GM18861 (cell line): Measurements from ENCODE around the gene NUAK1.

Experiments
- ATAC-seq: cut with Tn5 transposase; IDR thresholded peaks from one replicate; pipeline ENCODE4 v1.9.1; 2021; ENCODE audit not compliant: unreplicated experiment

NUAK1 gene

DNA sequence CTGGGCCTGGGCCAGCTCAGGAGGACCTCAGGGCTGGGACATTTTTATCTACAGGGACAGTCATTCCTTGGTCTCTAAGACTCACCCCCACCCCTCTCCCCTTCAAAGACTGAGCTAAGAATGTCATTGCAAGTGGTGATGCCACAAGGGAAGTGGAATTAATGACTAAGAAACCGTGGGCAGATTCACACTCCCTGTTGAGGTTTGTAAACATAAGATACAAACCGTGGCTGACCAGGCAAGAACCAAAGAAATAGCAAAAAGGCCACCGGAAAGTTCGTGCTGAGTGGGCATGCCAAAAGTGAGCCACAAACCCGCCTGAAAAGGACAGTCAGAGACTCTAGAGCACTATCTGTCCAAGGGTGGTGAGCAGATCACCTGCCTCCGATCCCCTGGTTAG, 25.7 kb downstream of the NUAK1 start:
- ATAC-seq = no peak

- ATAC-seq = no peak
These were observed 26.5 kb downstream of the NUAK1 start for GRCh38 chr12:106112145-106112821.

GRCh38 chr12:106110626-106111300, 28.0 kb downstream of the NUAK1 start:
- ATAC-seq = no peak

- no peak for ATAC-seq
These were observed 29.4 kb downstream of the NUAK1 start for GRCh38 chr12:106109168-106109910.

GRCh38 chr12:106108185-106108835, 30.4 kb downstream of the NUAK1 start:
- ATAC-seq = no peak

GRCh38 chr12:106107566-106107965, 31.2 kb downstream of the NUAK1 start:
- no peak for ATAC-seq

DNA sequence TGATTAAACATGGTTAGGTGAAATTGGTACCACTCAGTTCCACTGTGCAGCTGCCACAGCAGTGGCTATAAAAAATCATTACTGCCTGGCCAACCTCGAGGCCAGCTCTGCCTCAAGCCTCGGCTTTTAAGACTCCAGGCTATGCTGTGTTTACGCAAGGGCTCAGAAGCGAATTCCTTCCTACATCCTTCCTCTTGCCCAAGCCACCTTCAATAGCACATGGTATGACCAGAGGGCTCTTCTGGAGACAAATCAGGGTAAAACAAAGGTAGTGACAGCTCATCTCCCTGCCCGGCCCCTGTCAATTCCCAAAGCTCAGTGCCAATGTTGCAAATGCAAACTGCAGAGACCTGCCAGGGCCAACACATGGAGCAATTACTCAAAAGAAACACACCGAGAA, 31.9 kb downstream of the NUAK1 start:
- no peak for ATAC-seq

DNA sequence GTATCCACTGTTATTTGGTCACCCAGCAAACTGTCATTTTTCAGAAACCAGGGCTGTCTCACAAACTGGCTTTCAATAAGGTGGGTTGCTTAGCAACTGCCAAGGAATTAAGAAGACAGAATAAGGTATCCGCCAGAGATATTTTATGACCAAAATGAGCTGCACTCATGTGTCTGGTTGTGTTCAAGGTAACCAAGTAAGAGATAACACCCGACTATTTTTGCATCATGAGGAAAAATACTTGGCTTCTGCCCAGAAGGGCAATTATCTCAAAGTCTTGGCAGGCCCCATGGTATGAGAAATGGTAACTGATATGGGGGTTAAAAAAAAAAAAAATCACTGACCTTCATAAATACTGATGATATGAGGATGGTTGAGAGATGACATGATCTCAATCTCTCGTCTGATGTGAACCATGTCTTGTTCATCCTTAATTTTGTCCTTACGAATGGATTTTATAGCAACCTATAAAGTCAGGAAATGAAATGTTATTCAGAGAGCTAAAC, 32.6 kb downstream of the NUAK1 start:
- ATAC-seq = no peak

DNA sequence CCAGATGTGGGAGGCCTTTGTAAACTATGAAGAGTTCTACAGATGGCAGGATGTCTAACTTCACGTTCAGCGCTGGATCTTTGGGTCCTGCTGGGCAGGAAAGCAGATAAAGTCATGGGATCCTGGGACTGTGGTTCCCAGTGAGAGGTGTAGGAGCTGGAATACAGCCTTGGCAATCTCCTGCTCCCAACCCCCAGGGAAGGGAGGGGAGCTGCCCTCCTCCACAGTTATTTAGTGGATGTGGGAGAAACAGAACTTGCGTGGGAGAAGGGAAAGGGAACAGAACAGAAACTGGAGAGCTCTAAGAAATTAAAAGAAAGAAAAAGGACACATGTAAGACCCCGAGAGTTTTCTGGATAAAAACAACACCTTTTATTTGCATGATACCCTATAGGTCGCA, 37.0 kb downstream of the NUAK1 start:
- no peak for ATAC-seq

GRCh38 chr12:106098691-106099200, 40.0 kb downstream of the NUAK1 start:
- no peak for ATAC-seq

DNA sequence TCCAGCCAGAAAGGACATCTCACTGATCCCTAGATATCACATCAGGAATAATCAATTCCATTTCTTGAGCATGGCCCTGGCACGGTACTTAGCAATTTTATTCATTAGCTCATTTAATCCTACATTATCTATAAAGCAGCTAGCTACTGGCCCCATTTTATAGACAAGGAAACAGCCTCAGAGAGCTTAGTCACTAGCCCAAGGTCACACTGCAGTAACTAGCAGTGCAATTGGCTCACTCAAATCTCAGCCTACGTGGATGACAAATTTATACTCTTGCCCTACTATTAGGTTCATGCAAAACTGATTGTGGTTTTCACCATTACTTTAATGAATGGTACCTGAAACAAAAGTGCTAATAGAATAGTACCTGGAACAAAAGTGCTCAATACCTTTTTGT, 41.7 kb downstream of the NUAK1 start:
- no peak for ATAC-seq

- ATAC-seq = no peak
These were observed 42.4 kb downstream of the NUAK1 start for GRCh38 chr12:106096376-106096775.

- ATAC-seq = no peak
These were observed 44.5 kb downstream of the NUAK1 start for GRCh38 chr12:106094304-106094703.

DNA sequence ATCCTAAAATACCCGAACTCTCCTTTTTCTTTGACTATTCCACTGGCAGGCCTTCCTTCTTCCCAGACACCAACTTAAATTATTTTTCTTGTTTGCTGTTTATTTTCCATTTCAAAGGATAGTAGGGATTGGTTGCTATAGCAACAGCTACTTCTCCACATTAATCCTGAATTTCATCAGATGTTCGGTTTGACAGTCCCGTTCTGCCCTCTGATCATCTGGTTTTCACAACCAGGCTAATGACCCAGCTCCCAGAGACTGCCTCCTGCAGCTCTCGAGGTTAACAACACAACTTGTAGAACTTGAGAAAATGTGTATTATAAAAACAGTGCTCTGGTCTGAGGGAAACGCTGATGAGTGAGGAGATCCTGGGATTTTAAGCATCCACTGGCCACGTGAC, 45.5 kb downstream of the NUAK1 start:
- no peak for ATAC-seq

- ATAC-seq = no peak
These were observed 47.3 kb downstream of the NUAK1 start for GRCh38 chr12:106091446-106091820.

DNA sequence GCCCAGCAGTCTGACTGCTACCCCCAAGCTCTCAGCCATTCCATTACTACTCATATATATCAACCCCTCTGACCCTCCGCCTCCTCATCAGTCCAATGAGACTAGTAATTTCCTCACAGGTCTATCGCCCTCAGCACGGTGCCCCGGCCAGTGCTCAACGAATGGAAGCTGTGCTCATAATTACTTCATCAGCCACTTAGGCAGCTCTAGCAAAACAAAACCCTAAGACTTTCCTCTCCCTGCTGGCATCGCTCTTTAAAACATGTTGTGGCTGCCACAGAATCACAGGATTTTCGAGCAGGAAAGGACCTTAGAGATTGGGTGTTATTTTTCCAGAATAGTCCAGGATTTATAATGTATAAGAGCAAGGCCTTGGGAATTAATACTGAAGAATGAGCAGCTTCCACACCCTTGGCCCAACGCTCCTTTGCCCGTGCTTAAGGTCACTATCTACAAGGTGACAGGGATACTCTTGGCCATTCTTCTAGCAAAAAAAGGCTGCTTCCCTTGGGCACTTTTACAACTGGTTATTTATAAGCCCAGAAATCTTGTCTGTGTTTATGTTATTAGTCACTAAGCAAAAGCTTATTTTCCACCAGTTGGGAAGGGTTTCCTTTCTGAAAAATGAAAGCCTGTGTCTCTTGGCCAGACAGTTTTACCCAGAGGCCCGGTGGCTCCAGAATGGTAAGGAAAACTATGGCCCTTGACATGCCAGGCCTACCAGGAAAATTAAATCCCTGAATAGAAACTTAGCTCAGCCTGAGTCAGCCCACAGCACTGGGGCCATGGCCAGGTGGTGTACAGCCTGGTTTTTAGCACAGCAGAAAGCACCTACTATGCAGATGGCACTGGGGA, 47.9 kb downstream of the NUAK1 start:
- ATAC-seq = no peak

DNA sequence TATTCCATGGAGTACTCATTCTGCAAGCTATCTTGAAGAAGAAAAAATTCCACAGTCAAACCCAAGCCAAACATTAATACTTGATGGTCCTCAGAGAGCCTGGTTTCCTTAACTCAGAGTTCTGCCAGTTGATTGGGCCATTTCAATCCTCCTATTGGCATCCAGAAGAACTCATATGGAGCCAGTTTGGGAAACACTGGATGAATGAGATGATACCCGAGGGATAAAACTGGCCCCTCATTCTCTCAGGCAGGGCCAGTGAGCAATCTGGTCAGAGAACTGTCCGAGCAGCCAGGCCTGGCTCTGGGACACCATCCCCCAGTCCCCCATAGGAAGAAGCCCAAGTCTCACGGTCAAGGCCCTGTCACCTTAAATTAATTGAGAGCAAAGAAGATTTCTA, 48.8 kb downstream of the NUAK1 start:
- no peak for ATAC-seq

- ATAC-seq = no peak
These were observed 49.8 kb downstream of the NUAK1 start for GRCh38 chr12:106088811-106089485.

DNA sequence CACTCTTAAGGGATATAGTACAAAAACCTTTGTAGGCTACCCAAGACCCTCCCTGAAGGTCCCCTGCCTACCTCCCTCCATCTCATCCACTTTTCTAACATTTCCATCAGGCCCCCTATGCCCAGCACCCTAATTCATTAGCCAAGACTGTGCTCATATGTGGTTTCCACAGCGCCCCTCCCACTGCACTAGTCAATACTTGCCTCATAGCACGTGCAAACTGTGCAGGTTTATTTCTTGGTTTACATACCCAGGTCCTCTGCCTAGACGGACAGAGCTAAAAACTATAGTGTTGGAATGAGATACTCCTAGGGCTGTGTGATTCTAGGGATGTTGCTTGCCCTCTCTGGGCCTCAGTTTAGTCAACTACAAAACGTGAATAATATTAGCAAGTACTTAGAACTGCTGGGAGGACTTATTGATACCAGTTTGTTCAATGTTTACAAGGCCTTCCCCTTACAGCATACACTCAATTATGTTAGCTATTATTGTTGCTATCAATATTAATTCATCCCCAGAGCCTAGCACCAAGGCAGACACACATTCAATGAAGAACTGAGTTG, 50.4 kb downstream of the NUAK1 start:
- ATAC-seq = no peak
